Parathyroid adenoma (tissue), 2 donors: Measurements from ENCODE around the gene DCHS2.

Source experiments
- H2AFZ ChIP-seq: fragments of 300-600 bp; sonication (generic); one replicate; pipeline ENCODE4 v1.7.0; 2017; ENCODE audit warnings: antibody characterized with exemption, mild to moderate bottlenecking
- H3K27ac ChIP-seq: fragments of 300-600 bp; sonication (generic); one replicate; pipeline ENCODE4 v1.7.0; 2017
- H3K27me3 ChIP-seq: fragments of 300-600 bp; sonication (generic); one replicate; pipeline ENCODE4 v1.7.0; 2017; ENCODE audit warnings: low read length; ENCODE audit not compliant: control insufficient read depth, insufficient read depth
- H3K36me3 ChIP-seq: fragments of 300-600 bp; sonication (generic); one replicate; pipeline ENCODE4 v1.7.0; 2017; ENCODE audit warnings: low read length; ENCODE audit not compliant: control insufficient read depth, insufficient read depth
- H3K4me1 ChIP-seq: fragments of 300-600 bp; sonication (generic); one replicate; pipeline ENCODE4 v1.7.0; 2017; ENCODE audit warnings: control low read depth
- H3K4me2 ChIP-seq: fragments of 300-600 bp; sonication (generic); one replicate; pipeline ENCODE4 v1.7.0; 2017; ENCODE audit warnings: low read length
- H3K4me3 ChIP-seq: fragments of 300-600 bp; sonication (generic); one replicate; pipeline ENCODE4 v1.7.0; 2017; ENCODE audit warnings: low read depth, low read length
- H3K79me2 ChIP-seq: fragments of 300-600 bp; sonication (generic); one replicate; pipeline ENCODE4 v1.7.0; 2017; ENCODE audit warnings: control low read depth
- H3K9ac ChIP-seq: fragments of 300-600 bp; sonication (generic); one replicate; pipeline ENCODE4 v1.7.0; 2017; ENCODE audit warnings: mild to moderate bottlenecking
- H3K9me3 ChIP-seq: fragments of 300-600 bp; sonication (generic); one replicate; pipeline ENCODE4 v1.7.0; 2017; ENCODE audit warnings: low read length; ENCODE audit not compliant: control insufficient read depth
- CTCF ChIP-seq: fragments of 300-600 bp; sonication (generic); IDR thresholded peaks from one replicate; pipeline ENCODE4 v1.7.0; 2017; ENCODE audit warnings: antibody characterized with exemption, mild to moderate bottlenecking
- donor health status: primary hyperparathyroidism.

DCHS2 gene

GRCh38 chr4:154384012-154384411 is 107.6 kb downstream of the DCHS2 start:
- no peak overlapping the region for H3K27ac ChIP-seq
- TF ChIP-seq CTCF, result no peak
- no peak overlapping the region for H3K9ac ChIP-seq
- no peaks in the 10 kb centered on the region for H3K9me3 ChIP-seq
- H3K4me1 ChIP-seq, result no peaks in the 10 kb centered on the region
- H3K4me3 ChIP-seq, result no peak overlapping the region
- no peak overlapping the region for H2AFZ ChIP-seq
- H3K4me2 ChIP-seq, result no peak overlapping the region
- no peaks in the 10 kb centered on the region for H3K36me3 ChIP-seq
- H3K27me3 ChIP-seq, result no peaks in the 10 kb centered on the region
- H3K79me2 ChIP-seq, result no peaks in the 10 kb centered on the region

- Histone ChIP-seq H3K36me3 (no peaks in the 10 kb centered on the region), H3K79me2 (no peaks in the 10 kb centered on the region), H3K27me3 (no peaks in the 10 kb centered on the region), H3K4me2 (no peak overlapping the region), H2AFZ (no peak overlapping the region), H3K9ac (no peak overlapping the region), H3K4me1 (no peaks in the 10 kb centered on the region), H3K4me3 (no peak overlapping the region), H3K9me3 (no peaks in the 10 kb centered on the region), H3K27ac (no peak overlapping the region)
- no peak for TF ChIP-seq CTCF
These were observed 115.1 kb downstream of the DCHS2 start for GRCh38 chr4:154376486-154376885.

GRCh38 chr4:154368060-154368459 is 123.5 kb downstream of the DCHS2 start:
- H3K4me1 ChIP-seq, result no peaks in the 10 kb centered on the region
- TF ChIP-seq CTCF, result no peak
- H3K9me3 ChIP-seq, result no peaks in the 10 kb centered on the region
- no peaks in the 10 kb centered on the region for H3K27me3 ChIP-seq
- no peak overlapping the region for H3K27ac ChIP-seq
- H3K36me3 ChIP-seq, result no peaks in the 10 kb centered on the region
- no peak overlapping the region for H3K9ac ChIP-seq
- no peaks in the 10 kb centered on the region for H3K79me2 ChIP-seq
- H2AFZ ChIP-seq, result no peak overlapping the region
- no peak overlapping the region for H3K4me2 ChIP-seq
- no peak overlapping the region for H3K4me3 ChIP-seq

GRCh38 chr4:154367659-154368058 is 123.9 kb downstream of the DCHS2 start:
- Histone ChIP-seq H3K9ac (no peak overlapping the region), H3K36me3 (no peaks in the 10 kb centered on the region), H3K4me2 (no peak overlapping the region), H3K9me3 (no peaks in the 10 kb centered on the region), H3K27ac (no peak overlapping the region), H3K4me1 (no peaks in the 10 kb centered on the region), H2AFZ (no peak overlapping the region), H3K4me3 (no peak overlapping the region), H3K27me3 (no peaks in the 10 kb centered on the region), H3K79me2 (no peaks in the 10 kb centered on the region)
- TF ChIP-seq CTCF, result no peak

- no peak overlapping the region for H3K4me3 ChIP-seq
- TF ChIP-seq CTCF, result no peak
- no peaks in the 10 kb centered on the region for H3K36me3 ChIP-seq
- H3K4me2 ChIP-seq, result no peak overlapping the region
- no peak overlapping the region for H3K27ac ChIP-seq
- no peak overlapping the region for H2AFZ ChIP-seq
- H3K9ac ChIP-seq, result no peak overlapping the region
- H3K79me2 ChIP-seq, result no peaks in the 10 kb centered on the region
- H3K9me3 ChIP-seq, result no peaks in the 10 kb centered on the region
- no peaks in the 10 kb centered on the region for H3K27me3 ChIP-seq
- no peaks in the 10 kb centered on the region for H3K4me1 ChIP-seq
These were observed 124.6 kb downstream of the DCHS2 start for GRCh38 chr4:154366956-154367355.
